Endodermal cell (in vitro differentiated cells): ENCODE data around the gene TPCN2. TPM values are rescaled to one million over a fixed set of nuclear protein-coding genes. Genes with fewer than 3 reads are reported as not detected.

Source experiments
- DNase-seq: peaks from one replicate; pipeline ENCODE4 v3.0.0-alpha.2; 2017
- H3K27ac ChIP-seq: 2 replicates; pipeline ENCODE4 v1.5.1; 2013; ENCODE audit warnings: mild to moderate bottlenecking, low read depth, low read length, moderate library complexity
- H3K27me3 ChIP-seq: 2 replicates; pipeline ENCODE4 v1.6.1; 2013; ENCODE audit warnings: mild to moderate bottlenecking, low read length, moderate library complexity; ENCODE audit not compliant: insufficient read depth, control insufficient read depth, poor library complexity, severe bottlenecking
- H3K36me3 ChIP-seq: 2 replicates; pipeline ENCODE4 v1.7.0; 2013; ENCODE audit warnings: mild to moderate bottlenecking, low read length, moderate library complexity; ENCODE audit not compliant: control insufficient read depth, insufficient read depth
- H3K4me1 ChIP-seq: one replicate; pipeline ENCODE4 v1.7.0; 2013; ENCODE audit warnings: low read length; ENCODE audit not compliant: control insufficient read depth, insufficient read depth
- H3K4me3 ChIP-seq: 2 replicates; pipeline ENCODE4 v1.5.1; 2013; ENCODE audit warnings: mild to moderate bottlenecking, low read length, moderate library complexity
- H3K9ac ChIP-seq: 2 replicates; pipeline ENCODE4 v1.6.1; 2013; ENCODE audit warnings: mild to moderate bottlenecking, low read length, moderate library complexity; ENCODE audit not compliant: poor library complexity, severe bottlenecking; ENCODE audit errors: extremely low read depth
- H3K9me3 ChIP-seq: 2 replicates; pipeline ENCODE4 v1.6.1; 2013; ENCODE audit warnings: mild to moderate bottlenecking, low read length, moderate library complexity; ENCODE audit not compliant: control insufficient read depth
- H3K27ac Mint-ChIP-seq: 2 replicates; pipeline ENCODE4 v1.8.0; 2020; ENCODE audit warnings: mixed read lengths
- H3K27me3 Mint-ChIP-seq: 2 replicates; pipeline ENCODE4 v1.8.0; 2021; ENCODE audit warnings: mild to moderate bottlenecking, mixed read lengths; ENCODE audit not compliant: insufficient read depth
- H3K36me3 Mint-ChIP-seq: 2 replicates; pipeline ENCODE4 v1.8.0; 2020; ENCODE audit warnings: low read depth, mixed read lengths
- H3K4me1 Mint-ChIP-seq: 2 replicates; pipeline ENCODE4 v1.8.0; 2020; ENCODE audit warnings: mixed read lengths
- H3K4me3 Mint-ChIP-seq: 2 replicates; pipeline ENCODE4 v1.8.0; 2020; ENCODE audit warnings: mild to moderate bottlenecking, moderate library complexity, mixed read lengths
- H3K9me3 Mint-ChIP-seq: 2 replicates; pipeline ENCODE4 v1.8.0; 2020; ENCODE audit warnings: mild to moderate bottlenecking, mixed read lengths
- CTCF ChIP-seq: fragments of 200-600 bp; sonication (generic); conservative IDR thresholded peaks from 2 replicates; pipeline ENCODE4 v1.5.0; 2021; ENCODE audit warnings: antibody characterized with exemption, mild to moderate bottlenecking
- WGBS, 2 experiments: methylation state at CpG; one replicate each; pipeline versions ENCODE4 v1.1.5 to v1.1.7; 2013; ENCODE audit warnings: missing lambda C conversion rate in 2 of 2, mixed read lengths in 1 of 2; ENCODE audit not compliant: insufficient coverage in 1 of 2, insufficient read length in 1 of 2; 5-methylcytosine and 5-hydroxymethylcytosine counted together
- total RNA-seq, 2 donors: library from RNA; stranded (reverse); fragmentation: NEBNext Ultra II Directional in 1 of 2; extraction: Animal tissue kit (Norgen Biotek cat#: 25700) in 1 of 2; gene quantifications; 2 replicates in 1 of 2; 3 replicates in 1 of 2; pipeline ENCODE4 v1.2.1, GENCODE V29; 2021

The TPCN2 gene
- total RNA-seq, 2 donors from 2014 or later, result 20.7 to 27.9 TPM

- no peak overlapping the region for H3K27ac ChIP-seq
- 87 to 93% methylated on average over 8 to 11 of the region's 11 CpGs for WGBS, 2 experiments
- peaks cover 5% of the 10 kb centered on the region for H3K36me3 Mint-ChIP-seq
These were observed 82.4 kb downstream of the TPCN2 start for GRCh38 chr11:69131121-69131566.

GRCh38 chr11:69131644-69132300 lies 83.0 kb downstream of the TPCN2 start:
- no peak overlapping the region for H3K4me3 ChIP-seq
- DNase-seq, result peak; percentile 96
- Mint-ChIP-seq H3K4me1 (peaks cover 3% of the 10 kb centered on the region), H3K27me3 (peaks cover 2% of the 10 kb centered on the region), H3K27ac (no peak overlapping the region), H3K36me3 (peaks cover 5% of the 10 kb centered on the region), H3K4me3 (no peak overlapping the region), H3K9me3 (peaks cover 31% of the 10 kb centered on the region)
- no peaks in the 10 kb centered on the region for H3K27me3 ChIP-seq
- no peak overlapping the region for H3K9ac ChIP-seq
- H3K27ac ChIP-seq, result no peak overlapping the region
- H3K4me1 ChIP-seq, result no peaks in the 10 kb centered on the region
- H3K9me3 ChIP-seq, result peaks cover 23% of the 10 kb centered on the region
- H3K36me3 ChIP-seq, result no peaks in the 10 kb centered on the region
- peak; percentile 97 for TF ChIP-seq CTCF
- 65 to 68% methylated on average over 10 to 15 of the region's 15 CpGs for WGBS, 2 experiments

More at GRCh38 chr11:69131121-69131566, 82.4 kb downstream of the TPCN2 start:
- Histone ChIP-seq H3K4me3 (no peak overlapping the region), H3K9me3 (peaks cover 23% of the 10 kb centered on the region), H3K4me1 (no peaks in the 10 kb centered on the region), H3K36me3 (no peaks in the 10 kb centered on the region), H3K9ac (no peak overlapping the region), H3K27me3 (no peaks in the 10 kb centered on the region)
- Mint-ChIP-seq H3K27me3 (peaks cover 2% of the 10 kb centered on the region), H3K4me1 (peaks cover 3% of the 10 kb centered on the region), H3K4me3 (no peak overlapping the region), H3K27ac (peak overlapping the region; percentile 48), H3K9me3 (peaks cover 31% of the 10 kb centered on the region)
- no peak for TF ChIP-seq CTCF
- peak; percentile 57 for DNase-seq

GRCh38 chr11:69132301-69132670 lies 83.6 kb downstream of the TPCN2 start:
- Histone ChIP-seq H3K27me3 (no peaks in the 10 kb centered on the region), H3K9me3 (peaks cover 23% of the 10 kb centered on the region), H3K4me1 (no peaks in the 10 kb centered on the region), H3K9ac (no peak overlapping the region), H3K27ac (no peak overlapping the region), H3K36me3 (no peaks in the 10 kb centered on the region), H3K4me3 (no peak overlapping the region)
- Mint-ChIP-seq H3K9me3 (peaks cover 31% of the 10 kb centered on the region), H3K36me3 (peaks cover 5% of the 10 kb centered on the region), H3K27me3 (peaks cover 2% of the 10 kb centered on the region), H3K4me3 (no peak overlapping the region), H3K27ac (no peak overlapping the region), H3K4me1 (peaks cover 3% of the 10 kb centered on the region)
- TF ChIP-seq CTCF, result no peak
- 93 to 96% methylated on average over 4 to 7 of the region's 7 CpGs for WGBS, 2 experiments
- DNase-seq, result no peak
